Keratinocyte (primary cell): ENCODE data around the gene UNC5A. TPM values are rescaled to one million over a fixed set of nuclear protein-coding genes. Genes with fewer than 3 reads are reported as not detected.
A peak's percentile ranks its signal among the peaks of the same experiment; 100 is the strongest.

Experiments used
- DNase-seq: peaks from one replicate; pipeline ENCODE4 v3.0.0-alpha.2; 2011; ENCODE audit warnings: low read depth, missing footprints, low spot score
- FAIRE-seq: peaks from 2 replicates; lab custom pipeline; 2011; peaks lifted over from hg19 to GRCh38; lab: Jason Lieb, UNC
- H2AFZ ChIP-seq: 2 replicates; pipeline ENCODE4 v1.6.0; 2012; ENCODE audit warnings: low read length, control low read depth, inconsistent platforms; ENCODE audit not compliant: control insufficient read depth
- H3K27ac ChIP-seq: 2 replicates; pipeline ENCODE4 v1.5.1; 2011; ENCODE audit warnings: low read length; ENCODE audit not compliant: control insufficient read depth, insufficient read depth
- H3K27me3 ChIP-seq: 3 replicates; pipeline ENCODE4 v1.6.0; 2011; ENCODE audit warnings: low read length; ENCODE audit not compliant: control insufficient read depth, insufficient read depth; ENCODE audit errors: extremely low read depth
- H3K36me3 ChIP-seq, 2 experiments: 2 replicates in 1 of 2; 3 replicates in 1 of 2; pipeline ENCODE4 v1.5.1; 2011; ENCODE audit warnings: low read length in 2 of 2, mild to moderate bottlenecking in 1 of 2; ENCODE audit not compliant: control insufficient read depth in 2 of 2, insufficient read depth in 2 of 2; ENCODE audit errors: extremely low read depth in 1 of 2
- H3K4me1 ChIP-seq: 3 replicates; pipeline ENCODE4 v1.5.1; 2011; ENCODE audit warnings: low read length; ENCODE audit not compliant: control insufficient read depth, insufficient read depth; ENCODE audit errors: extremely low read depth
- H3K4me2 ChIP-seq: 3 replicates; pipeline ENCODE4 v1.6.0; 2011; ENCODE audit warnings: low read depth, low read length; ENCODE audit not compliant: control insufficient read depth, insufficient read depth; ENCODE audit errors: extremely low read depth
- H3K4me3 ChIP-seq, 3 experiments: fragments of 200-600 bp in 1 of 3; sonication (generic) in 1 of 3; 2 replicates in 2 of 3; 3 replicates in 1 of 3; pipeline ENCODE4 v1.5.1; 2011 to 2016; ENCODE audit warnings: low read length in 3 of 3, mild to moderate bottlenecking in 3 of 3, control low read depth in 2 of 3, inconsistent platforms in 1 of 3, low read depth in 1 of 3, mixed read lengths in 1 of 3, mixed run types in 1 of 3, moderate library complexity in 1 of 3; ENCODE audit not compliant: control insufficient read depth in 2 of 3, insufficient read depth in 2 of 3; ENCODE audit errors: extremely low read depth in 1 of 3
- H3K79me2 ChIP-seq: 2 replicates; pipeline ENCODE4 v1.6.0; 2012; ENCODE audit warnings: low read length; ENCODE audit not compliant: control insufficient read depth, insufficient read depth
- H3K9ac ChIP-seq: 3 replicates; pipeline ENCODE4 v1.6.0; 2011; ENCODE audit warnings: low read length; ENCODE audit not compliant: control insufficient read depth, insufficient read depth; ENCODE audit errors: extremely low read depth
- H3K9me1 ChIP-seq: 3 replicates; pipeline ENCODE4 v1.6.0; 2011; ENCODE audit warnings: low read length; ENCODE audit not compliant: control insufficient read depth, insufficient read depth; ENCODE audit errors: extremely low read depth
- H3K9me3 ChIP-seq: 2 replicates; pipeline ENCODE4 v1.5.1; 2012; ENCODE audit warnings: low read depth, low read length; ENCODE audit not compliant: control insufficient read depth
- H4K20me1 ChIP-seq: 3 replicates; pipeline ENCODE4 v1.6.0; 2011; ENCODE audit warnings: low read length; ENCODE audit not compliant: control insufficient read depth, insufficient read depth; ENCODE audit errors: extremely low read depth
- CTCF ChIP-seq, 3 experiments: IDR thresholded peaks in 1 of 3; conservative IDR thresholded peaks in 1 of 3; optimal IDR thresholded peaks in 1 of 3; 2 replicates in 2 of 3; 3 replicates in 1 of 3; pipeline versions ENCODE3 to v1.5.1; 2011; ENCODE audit warnings: low read length in 3 of 3, mild to moderate bottlenecking in 3 of 3, moderate library complexity in 2 of 3, control low read depth in 1 of 3, inconsistent platforms in 1 of 3; ENCODE audit not compliant: insufficient read depth in 2 of 3; ENCODE audit errors: extremely low read depth in 1 of 3
- EZH2 ChIP-seq: IDR thresholded peaks from one replicate; pipeline ENCODE4 v1.6.1; 2012; ENCODE audit warnings: inconsistent platforms, mild to moderate bottlenecking, low read length, moderate library complexity
- dilution Hi-C: fragments of 300-500 bp; cut with MboI; formaldehyde crosslinking; loops from one replicate; pipeline ENCODE4 v1.7.0; 2020; ENCODE audit warnings: low sequenced_read_pairs; ENCODE audit not compliant: extremely low pct_ligation_motif_present
- polyA plus RNA-seq, 5 experiments: library from polyadenylated mRNA; depleted of rRNA in 3 of 5; stranded (reverse) in 3 of 5; stranded (forward) in 1 of 5; unstranded in 1 of 5; fragments of >200 nt; gene quantifications; 1 replicate in 1 of 5; 2 replicates in 3 of 5; 3 replicates in 1 of 5; pipeline versions ENCODE4 v1.2.1 to v1.2.3, GENCODE V29; 2011 to 2012; ENCODE audit warnings: missing spikeins in 2 of 5, low read depth in 1 of 5, low replicate concordance in 1 of 5

UNC5A gene
- polyA plus RNA-seq, 1 donor (not counting 4 experiments of a cell fraction or from before 2014, with no cell fraction given): not detected

DNA sequence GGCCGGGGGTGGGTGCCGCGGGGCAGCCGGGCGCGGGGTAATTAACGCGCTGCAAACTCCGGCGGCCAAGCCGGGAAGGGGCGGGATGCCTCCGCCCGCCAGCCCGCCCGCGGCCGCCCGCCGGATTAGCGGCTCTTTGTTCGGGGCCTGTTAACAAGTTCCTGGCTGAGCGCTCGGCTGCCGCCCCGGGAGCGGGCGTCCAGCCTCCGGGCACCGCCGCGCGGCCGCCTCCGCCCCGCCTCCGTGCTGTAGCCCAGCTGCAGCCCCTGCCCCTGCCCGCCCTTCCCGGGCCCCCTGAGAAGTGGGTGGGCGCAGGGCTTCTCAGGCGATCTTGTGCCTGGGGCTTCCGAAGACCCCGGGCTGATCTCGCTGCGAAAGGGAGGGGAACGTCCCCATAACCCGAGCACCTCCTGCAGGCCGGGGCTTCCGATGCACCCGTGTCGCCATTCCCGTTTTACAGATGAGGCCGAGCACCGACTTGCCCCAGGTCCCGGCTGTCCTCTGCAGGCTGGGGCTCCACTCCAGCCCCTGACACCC lies 7.5 kb downstream of the UNC5A start:
- no peaks in the 10 kb centered on the region for H3K9me3 ChIP-seq
- H2AFZ ChIP-seq: no peak overlapping the region
- DNase-seq (no peak), FAIRE-seq (no peak)
- H3K36me3 ChIP-seq: no peaks in the 10 kb centered on the region
- H3K4me2 ChIP-seq: peak overlapping the region; percentile 75
- peaks cover 2% of the 10 kb centered on the region for H3K9me1 ChIP-seq
- no peaks in the 10 kb centered on the region for H3K79me2 ChIP-seq
- dilution Hi-C loops: no loop called here
- no peak overlapping the region for H3K27ac ChIP-seq
- H4K20me1 ChIP-seq: peaks cover 5% of the 10 kb centered on the region
- H3K9ac ChIP-seq: no peak overlapping the region
- H3K27me3 ChIP-seq: peaks cover 49% of the 10 kb centered on the region
- peaks cover 20% of the 10 kb centered on the region for H3K4me1 ChIP-seq
- TF ChIP-seq EZH2 (peak; percentile 61), CTCF (optimal IDR thresholded peaks at IDR 0.05 in 1 of 3, IDR thresholded peaks at IDR 0.05 in 1 of 3, conservative IDR thresholded peaks at IDR 0.05 in 1 of 3; ENCODE audit: extremely low read depth in 1 of 3, insufficient read depth in 2 of 3, low read length in 3 of 3) (peak in 2 of 3 experiments; percentile 35 to 52)
- H3K4me3 ChIP-seq: peak overlapping the region; percentile 23 to 38 (median 38)

DNA sequence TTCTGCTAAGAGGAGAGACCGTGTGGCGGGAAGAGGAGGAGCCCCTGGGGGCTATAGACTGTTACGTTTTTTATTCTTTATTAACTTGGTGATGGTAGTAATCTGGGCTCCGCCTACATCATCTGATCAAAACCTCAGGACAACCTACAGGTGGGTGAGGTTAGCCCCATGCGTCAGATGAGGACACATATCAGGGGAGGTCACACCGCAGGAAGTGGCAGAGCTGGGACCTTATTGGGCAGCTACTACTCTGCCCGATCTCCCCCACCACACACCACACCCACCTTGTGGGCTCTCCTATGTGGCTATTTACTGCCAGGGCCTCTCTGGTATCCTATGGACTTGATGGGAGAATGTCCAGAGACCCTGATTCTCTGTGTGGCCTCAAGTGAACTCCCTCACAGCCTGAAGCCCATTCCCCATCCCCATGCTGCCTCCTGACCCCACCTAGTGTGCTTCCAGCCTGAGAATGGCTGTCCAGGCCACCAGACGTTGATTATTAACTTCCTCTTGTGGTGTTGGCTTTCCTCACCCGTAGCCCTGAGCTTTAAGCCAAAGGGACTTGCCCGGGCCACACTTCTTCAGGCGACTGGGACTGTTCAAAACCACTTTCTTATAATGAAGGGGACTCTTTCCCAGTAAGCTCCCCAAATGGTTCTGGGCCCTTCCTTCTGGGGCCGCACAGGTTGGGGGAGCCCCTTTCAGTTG lies 8.2 kb downstream of the UNC5A start:
- Histone ChIP-seq H3K4me1 (peaks cover 20% of the 10 kb centered on the region), H4K20me1 (peaks cover 5% of the 10 kb centered on the region), H3K9ac (no peak overlapping the region), H2AFZ (no peak overlapping the region), H3K4me3 (no peak overlapping the region), H3K79me2 (no peaks in the 10 kb centered on the region), H3K27ac (no peak overlapping the region), H3K9me1 (peaks cover 2% of the 10 kb centered on the region), H3K9me3 (no peaks in the 10 kb centered on the region), H3K4me2 (peak overlapping the region; percentile 75), H3K36me3 (no peaks in the 10 kb centered on the region), H3K27me3 (peaks cover 44% of the 10 kb centered on the region)
- DNase-seq (no peak), FAIRE-seq (no peak)
- dilution Hi-C loops: no loop called here
- no peak for TF ChIP-seq EZH2
- no peak for TF ChIP-seq CTCF (optimal IDR thresholded peaks at IDR 0.05 in 1 of 3, IDR thresholded peaks at IDR 0.05 in 1 of 3, conservative IDR thresholded peaks at IDR 0.05 in 1 of 3; ENCODE audit: extremely low read depth in 1 of 3, insufficient read depth in 2 of 3, low read length in 3 of 3)
